Rectal smooth muscle tissue (tissue), 1 donor: Measurements from ENCODE around the gene ADAM15.

Source experiments
- H3K27ac ChIP-seq: one replicate; pipeline ENCODE4 v1.7.0; 2013; ENCODE audit warnings: low read depth, low read length, inconsistent platforms
- H3K27me3 ChIP-seq: one replicate; pipeline ENCODE4 v1.7.0; 2013; ENCODE audit warnings: low read length; ENCODE audit not compliant: control insufficient read depth, insufficient read depth
- H3K36me3 ChIP-seq: one replicate; pipeline ENCODE4 v1.7.0; 2013; ENCODE audit warnings: low read length; ENCODE audit not compliant: control insufficient read depth, insufficient read depth
- H3K4me1 ChIP-seq: one replicate; pipeline ENCODE4 v1.7.0; 2013; ENCODE audit warnings: low read length; ENCODE audit not compliant: control insufficient read depth, insufficient read depth
- H3K4me3 ChIP-seq: one replicate; pipeline ENCODE4 v1.7.0; 2013; ENCODE audit warnings: low read length
- H3K9ac ChIP-seq: one replicate; pipeline ENCODE4 v1.7.0; 2013; ENCODE audit warnings: low read length

Gene ADAM15

GRCh38 chr1:155008015-155008941 lies 42.8 kb upstream of the ADAM15 start:
- Histone ChIP-seq H3K36me3 (peaks cover 6% of the 10 kb centered on the region), H3K4me3 (peak overlapping the region; percentile 47), H3K27me3 (no peaks in the 10 kb centered on the region), H3K4me1 (peaks cover 35% of the 10 kb centered on the region), H3K9ac (peak overlapping the region; percentile 5), H3K27ac (peak overlapping the region; percentile 67)

- H3K4me3 ChIP-seq: peak overlapping the region; percentile 47
- peaks cover 6% of the 10 kb centered on the region for H3K36me3 ChIP-seq
- H3K27ac ChIP-seq: no peak overlapping the region
- no peak overlapping the region for H3K9ac ChIP-seq
- H3K27me3 ChIP-seq: no peaks in the 10 kb centered on the region
- peaks cover 33% of the 10 kb centered on the region for H3K4me1 ChIP-seq
Observed at GRCh38 chr1:155009221-155009711, 41.9 kb upstream of the ADAM15 start.

- Histone ChIP-seq H3K36me3 (peaks cover 6% of the 10 kb centered on the region), H3K27ac (no peak overlapping the region), H3K4me3 (peak overlapping the region; percentile 47), H3K4me1 (peaks cover 28% of the 10 kb centered on the region), H3K27me3 (no peaks in the 10 kb centered on the region), H3K9ac (no peak overlapping the region)
Observed at GRCh38 chr1:155009742-155010141, 41.4 kb upstream of the ADAM15 start.

- Histone ChIP-seq H3K36me3 (peaks cover 6% of the 10 kb centered on the region), H3K27ac (no peak overlapping the region), H3K4me1 (peaks cover 25% of the 10 kb centered on the region), H3K9ac (no peak overlapping the region), H3K27me3 (no peaks in the 10 kb centered on the region), H3K4me3 (peak overlapping the region; percentile 47)
Observed at GRCh38 chr1:155010211-155010918, 40.8 kb upstream of the ADAM15 start.

GRCh38 chr1:155011004-155011416 lies 40.1 kb upstream of the ADAM15 start:
- Histone ChIP-seq H3K36me3 (peaks cover 6% of the 10 kb centered on the region), H3K27me3 (no peaks in the 10 kb centered on the region), H3K4me3 (peak overlapping the region; percentile 21), H3K9ac (no peak overlapping the region), H3K27ac (peak overlapping the region; percentile 3), H3K4me1 (peaks cover 19% of the 10 kb centered on the region)

- peaks cover 14% of the 10 kb centered on the region for H3K4me1 ChIP-seq
- H3K27ac ChIP-seq: peak overlapping the region; percentile 58
- no peak overlapping the region for H3K9ac ChIP-seq
- peaks cover 2% of the 10 kb centered on the region for H3K36me3 ChIP-seq
- H3K27me3 ChIP-seq: no peaks in the 10 kb centered on the region
- peak overlapping the region; percentile 20 for H3K4me3 ChIP-seq
Observed at GRCh38 chr1:155011437-155012025, 39.6 kb upstream of the ADAM15 start.

GRCh38 chr1:155012026-155012546 lies 39.0 kb upstream of the ADAM15 start:
- H3K27me3 ChIP-seq: no peaks in the 10 kb centered on the region
- H3K9ac ChIP-seq: peak overlapping the region; percentile 29
- peak overlapping the region; percentile 58 for H3K27ac ChIP-seq
- H3K36me3 ChIP-seq: peaks cover 2% of the 10 kb centered on the region
- peak overlapping the region; percentile 20 for H3K4me3 ChIP-seq
- H3K4me1 ChIP-seq: peaks cover 14% of the 10 kb centered on the region

GRCh38 chr1:155012776-155013602 lies 38.1 kb upstream of the ADAM15 start:
- Histone ChIP-seq H3K27me3 (no peaks in the 10 kb centered on the region), H3K9ac (no peak overlapping the region), H3K27ac (peak overlapping the region; percentile 58), H3K4me3 (peak overlapping the region; percentile 13), H3K36me3 (peaks cover 2% of the 10 kb centered on the region), H3K4me1 (peaks cover 13% of the 10 kb centered on the region)

GRCh38 chr1:155013632-155014031 lies 37.5 kb upstream of the ADAM15 start:
- Histone ChIP-seq H3K4me3 (no peak overlapping the region), H3K27ac (no peak overlapping the region), H3K27me3 (no peaks in the 10 kb centered on the region), H3K4me1 (peaks cover 13% of the 10 kb centered on the region), H3K36me3 (peaks cover 2% of the 10 kb centered on the region), H3K9ac (no peak overlapping the region)

GRCh38 chr1:155014709-155015508 lies 36.2 kb upstream of the ADAM15 start:
- Histone ChIP-seq H3K27ac (no peak overlapping the region), H3K36me3 (no peaks in the 10 kb centered on the region), H3K9ac (no peak overlapping the region), H3K4me3 (no peak overlapping the region), H3K27me3 (no peaks in the 10 kb centered on the region), H3K4me1 (peaks cover 13% of the 10 kb centered on the region)
